ENCODE results near the gene ALKBH6. TPM values are rescaled to one million over a fixed set of nuclear protein-coding genes. Genes with fewer than 3 reads are reported as not detected.

Gene ALKBH6
- polyA plus RNA-seq, 1 donor: 10.9 TPM

DNA sequence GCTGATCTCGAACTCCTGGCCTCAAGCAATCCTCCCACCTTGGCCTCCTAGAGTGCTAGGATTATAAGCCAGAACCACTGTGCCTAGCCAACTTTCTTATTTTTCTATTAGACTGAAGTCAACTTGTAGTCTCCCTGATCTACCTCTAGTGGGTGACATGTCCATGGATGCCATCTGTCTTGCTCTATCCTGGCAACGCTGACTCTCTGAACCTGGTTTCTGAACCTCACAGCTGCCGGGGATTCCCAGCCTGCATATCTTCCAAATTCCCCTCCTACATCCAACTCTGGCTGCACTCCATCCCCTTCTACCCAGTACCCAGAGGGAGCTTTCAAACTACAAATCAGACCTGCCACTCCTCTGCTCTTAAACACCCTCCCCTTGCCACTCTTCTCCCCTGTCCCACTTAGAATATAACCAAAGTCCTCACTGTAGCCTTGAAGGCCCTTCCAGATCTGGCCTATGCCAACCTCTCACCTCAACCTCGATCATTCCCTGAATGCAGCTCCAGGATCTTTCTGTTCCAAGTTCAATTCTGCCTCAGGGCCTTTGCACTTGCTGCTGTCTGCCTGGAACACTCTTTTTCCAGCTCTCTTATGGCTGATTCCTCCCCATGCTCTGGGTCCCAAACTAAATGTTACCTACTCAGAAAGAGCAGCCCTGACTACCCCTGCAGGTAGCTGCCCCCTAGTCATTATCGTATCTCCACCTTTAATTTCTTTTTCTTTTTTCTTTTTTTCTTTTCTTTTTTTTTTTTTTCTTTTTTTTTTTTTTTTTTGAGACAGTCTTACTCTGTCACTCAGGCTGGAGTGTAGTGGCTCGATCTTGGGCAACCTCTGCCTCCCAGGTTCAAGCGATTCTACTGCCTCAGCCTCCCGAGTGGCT, 16.5 kb upstream of the ALKBH6 start:
- DNase-seq: no peak

DNA sequence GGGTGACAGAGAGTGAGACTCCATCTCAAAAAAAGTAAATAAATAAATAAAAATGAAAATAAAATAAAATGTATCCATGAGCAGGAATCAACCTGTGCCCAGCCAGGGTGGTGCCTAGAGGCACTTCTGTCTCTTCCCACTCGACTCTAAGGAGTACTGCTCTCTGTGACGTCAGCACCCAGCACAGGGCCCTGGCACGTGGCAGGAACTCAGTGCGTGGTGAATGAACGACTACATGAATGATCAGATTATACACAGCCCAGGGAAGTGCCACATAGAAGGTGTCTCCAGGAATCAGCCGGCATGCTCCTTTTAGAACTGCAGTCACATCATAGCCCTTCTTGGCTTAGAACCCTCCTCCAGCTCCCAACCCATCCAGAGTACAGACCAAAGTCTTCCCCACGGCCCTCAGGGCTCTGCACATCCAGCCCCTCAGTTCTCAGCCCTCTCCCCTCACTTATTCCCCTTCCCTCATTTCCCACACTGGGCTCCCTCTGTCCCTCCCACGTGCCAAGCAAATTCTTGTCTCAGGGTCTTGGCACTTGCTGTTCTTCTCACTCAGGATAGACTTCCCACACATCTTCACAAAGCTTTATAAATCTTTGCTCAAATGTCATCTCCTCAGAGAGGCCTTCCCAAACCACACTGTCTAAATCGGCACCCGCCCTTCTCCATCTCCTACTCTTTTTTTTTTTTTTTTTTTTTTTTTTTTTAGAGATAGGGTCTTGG, 14.5 kb upstream of the ALKBH6 start:
- no peak for DNase-seq

DNA sequence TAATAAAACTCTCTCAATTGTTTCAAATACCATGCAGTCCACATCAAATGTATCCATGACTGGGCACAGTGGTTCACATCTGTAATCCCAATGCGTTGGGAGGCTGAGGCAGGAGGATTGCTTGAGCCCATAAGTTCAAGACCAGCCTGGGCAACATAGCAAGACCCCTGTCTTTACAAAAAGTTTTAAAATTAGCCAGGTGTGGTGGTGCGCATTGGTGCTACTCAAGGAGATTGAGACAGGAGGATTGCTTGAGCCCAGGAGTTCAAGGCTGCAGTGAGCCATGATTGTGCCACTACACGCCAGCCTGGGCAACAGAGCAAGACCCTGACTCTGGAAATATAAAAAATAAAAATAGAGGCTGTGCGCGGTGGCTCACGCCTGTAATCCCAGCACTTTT, 13.7 kb upstream of the ALKBH6 start:
- DNase-seq: no peak

DNA sequence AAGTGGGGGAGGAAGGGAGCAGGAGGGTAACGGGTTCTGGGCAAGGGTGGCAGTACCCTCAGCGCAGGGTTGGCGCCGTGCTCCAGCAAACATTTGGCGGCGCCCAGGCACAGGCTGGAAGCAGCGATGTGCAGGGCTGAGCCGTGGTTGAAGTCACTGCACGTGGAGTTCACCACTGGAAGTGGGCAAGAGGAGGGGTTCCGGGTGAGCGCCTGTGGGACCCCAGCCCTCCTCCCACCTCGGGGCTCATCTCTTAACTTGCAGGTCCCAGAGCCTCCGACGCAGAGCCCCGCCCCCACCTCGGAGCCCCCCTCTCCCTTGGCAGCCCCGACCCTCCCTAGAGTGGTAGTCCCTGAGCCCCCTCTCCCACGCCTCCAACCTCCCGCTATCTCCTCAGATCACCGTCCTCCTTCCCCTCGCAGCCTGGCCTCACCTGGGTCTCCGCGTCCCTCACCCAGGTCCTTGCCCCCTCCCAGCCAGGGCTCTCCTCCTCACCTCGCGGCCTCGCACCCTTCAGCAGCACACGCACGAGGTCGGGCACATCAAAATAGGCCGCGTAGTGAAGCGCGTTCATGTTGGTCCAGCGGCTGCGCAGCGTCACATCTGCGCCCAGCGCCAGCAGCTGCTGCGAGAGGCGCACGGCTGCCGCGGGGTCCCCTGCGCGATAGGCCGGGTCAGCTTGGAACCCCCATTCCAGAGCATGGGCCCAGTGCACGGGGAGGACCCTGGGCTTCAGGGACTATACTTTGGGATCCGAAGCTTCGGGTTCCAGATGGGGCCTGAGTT, 12.3 kb upstream of the ALKBH6 start:
- DNase-seq: no peak

- DNase-seq: no peak
Measured at GRCh38 chr19:36025541-36025940, 11.5 kb upstream of the ALKBH6 start.

- no peak for DNase-seq
Measured at GRCh38 chr19:36023432-36023831, 9.4 kb upstream of the ALKBH6 start.

- DNase-seq: no peak
Measured at GRCh38 chr19:36019061-36019670, 5.2 kb upstream of the ALKBH6 start.

DNA sequence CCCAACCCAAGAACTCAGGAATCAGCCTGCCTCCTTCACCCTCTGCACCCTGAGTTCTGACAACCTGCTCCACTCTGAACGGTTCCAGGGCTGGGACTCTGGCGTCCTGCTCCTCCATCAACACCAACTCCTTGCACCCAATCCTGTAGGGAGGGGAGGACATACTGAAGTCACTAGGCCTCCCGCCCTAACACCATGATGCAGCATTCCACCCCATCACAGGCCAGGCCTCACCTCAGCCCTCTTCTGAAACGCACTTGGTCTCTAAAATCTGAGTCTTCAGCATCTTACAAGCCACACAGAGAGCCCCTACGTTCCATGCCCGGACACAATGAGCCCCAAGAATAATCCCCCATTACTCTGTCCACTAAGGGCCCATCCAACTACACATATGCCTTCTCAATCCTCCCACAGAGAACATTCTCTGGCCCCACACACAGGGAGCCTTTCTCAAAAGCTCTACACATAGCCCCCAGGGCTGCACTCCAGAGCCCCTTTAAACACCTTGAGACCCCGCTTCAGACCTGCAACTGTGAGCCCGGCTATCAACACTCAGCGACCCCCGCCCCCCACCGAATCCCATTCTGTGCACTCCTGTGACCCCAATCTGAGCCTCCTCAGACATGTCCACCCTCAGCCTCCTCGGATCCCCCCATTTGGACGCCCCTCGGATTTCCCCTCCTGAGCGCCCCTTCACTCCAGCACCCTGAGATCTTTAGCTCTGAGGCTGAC, 567 bp downstream of the ALKBH6 start:
- no peak for DNase-seq

- no peak for DNase-seq
Measured at GRCh38 chr19:36010402-36010801, 3.6 kb downstream of the ALKBH6 start.

DNA sequence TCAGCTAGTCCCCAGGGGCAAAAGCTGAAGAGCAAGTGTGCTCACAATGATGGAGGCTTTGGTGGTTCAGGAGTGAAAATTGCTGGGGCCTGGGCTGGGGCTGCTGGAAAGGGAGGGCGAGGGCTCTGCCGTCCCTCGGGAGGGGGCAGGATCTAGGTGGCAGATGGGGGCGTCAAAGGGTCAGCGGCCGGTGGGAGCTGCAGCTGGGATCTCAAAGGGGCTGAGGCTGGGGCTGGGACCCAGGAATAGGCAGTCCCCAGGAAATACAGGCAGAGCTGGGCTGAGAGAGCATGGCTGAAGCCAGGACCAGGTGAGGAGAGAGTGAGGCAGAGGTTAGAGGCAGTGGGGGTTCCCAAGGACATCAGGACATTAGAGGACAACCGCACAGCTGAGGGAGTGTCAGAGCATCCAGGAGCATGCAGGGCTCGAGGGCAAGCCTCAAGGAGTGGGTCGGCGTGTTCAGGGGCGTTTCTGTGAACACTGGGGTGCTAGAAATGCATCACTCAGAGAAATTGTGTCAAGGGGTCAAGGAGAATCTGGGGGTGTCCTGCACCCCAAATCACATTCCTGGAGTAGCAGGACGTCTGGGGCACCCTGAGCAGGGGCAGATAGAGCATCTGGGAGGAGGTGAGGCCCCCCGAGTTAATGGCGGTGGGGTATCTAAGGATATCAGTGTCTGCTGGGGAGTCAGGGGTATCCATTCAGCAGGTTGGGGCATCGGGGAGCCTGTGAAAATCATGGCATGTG, 4.2 kb downstream of the ALKBH6 start:
- no peak for DNase-seq

GRCh38 chr19:36009220-36009619, 4.8 kb downstream of the ALKBH6 start:
- peak; percentile 80 for DNase-seq

DNA sequence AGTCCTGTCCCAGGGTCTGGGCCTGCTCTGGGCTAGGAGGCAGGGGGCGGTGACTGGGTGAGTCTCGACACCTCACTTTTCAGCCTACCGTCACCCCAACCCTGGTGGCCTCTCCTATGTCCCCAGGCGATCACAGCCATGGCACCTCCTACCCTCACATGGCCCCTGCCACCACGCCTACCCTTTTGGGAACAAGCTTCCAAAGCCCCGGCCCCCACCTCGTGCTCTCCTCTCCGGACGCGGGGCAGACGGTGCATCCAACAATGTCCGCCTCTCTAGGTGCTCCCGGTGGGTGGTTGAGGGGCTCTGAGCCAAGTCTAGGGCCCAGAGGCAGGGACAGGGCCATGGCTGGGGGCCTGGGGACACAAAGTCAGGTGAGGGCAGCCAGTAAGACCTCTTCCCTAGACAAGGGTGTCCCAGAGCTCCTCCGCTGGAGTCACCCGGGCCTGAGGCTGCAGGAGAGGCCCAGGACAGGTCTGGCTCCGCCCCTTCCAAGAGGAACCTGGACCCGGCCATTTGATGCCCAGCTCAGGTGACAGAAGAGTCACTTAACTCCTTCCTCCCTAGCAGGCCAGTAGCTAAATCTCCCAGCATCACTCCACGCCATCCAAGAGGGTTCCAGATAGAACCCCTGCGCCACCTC, 5.6 kb downstream of the ALKBH6 start, which contains the start of gene SYNE4:
TSS of gene SYNE4 (minus strand) at position 478 of the 643 bp plus-strand sequence. CDS start at position 346, 132 bp downstream.
- DNase-seq: no peak

- no peak for DNase-seq
Measured at GRCh38 chr19:36006955-36007354, 7.1 kb downstream of the ALKBH6 start.

GRCh38 chr19:36003284-36003683, 10.7 kb downstream of the ALKBH6 start:
- no peak for DNase-seq

GRCh38 chr19:36001605-36002004, 12.4 kb downstream of the ALKBH6 start:
- DNase-seq: no peak

- no peak for DNase-seq
Measured at GRCh38 chr19:35996777-35997176, 17.2 kb downstream of the ALKBH6 start.

GRCh38 chr19:35995048-35995993, 18.7 kb downstream of the ALKBH6 start, which contains the start of gene SDHAF1:
Gene SDHAF1 (plus strand): TSS chr19:35995188. CDS start chr19:35995275, 87 bp downstream.
- peak; percentile 92 for DNase-seq

GRCh38 chr19:35993923-35994598, 20.0 kb downstream of the ALKBH6 start:
- no peak for DNase-seq
